Inferior parietal cortex (tissue), 1 donor: ENCODE data around the gene XKR8.

Experiments
- DNase-seq: peaks from one replicate; pipeline ENCODE4 v3.0.0-alpha.2; 2016; ENCODE audit errors: extremely low spot score

Gene XKR8

DNA sequence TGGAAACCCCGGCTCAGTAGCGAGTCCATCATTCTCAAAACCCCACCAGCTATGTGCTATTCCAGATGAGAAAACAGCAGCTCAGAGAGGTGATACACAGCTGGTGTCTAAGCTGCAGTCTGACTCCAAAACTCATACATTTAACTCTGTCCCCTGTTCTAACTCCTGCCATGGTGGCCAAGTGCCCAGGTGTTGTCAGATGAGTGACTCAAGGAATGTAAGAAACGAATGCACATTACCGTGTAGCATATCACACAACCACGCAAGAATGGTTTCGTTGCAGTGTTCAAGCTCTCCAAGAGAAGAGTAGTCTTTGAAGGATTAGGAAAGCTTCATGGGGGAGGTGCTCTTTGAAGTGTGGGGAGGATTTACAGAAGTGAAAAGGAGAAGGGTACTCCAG, 4.7 kb upstream of the XKR8 start:
- DNase-seq: no peak

DNA sequence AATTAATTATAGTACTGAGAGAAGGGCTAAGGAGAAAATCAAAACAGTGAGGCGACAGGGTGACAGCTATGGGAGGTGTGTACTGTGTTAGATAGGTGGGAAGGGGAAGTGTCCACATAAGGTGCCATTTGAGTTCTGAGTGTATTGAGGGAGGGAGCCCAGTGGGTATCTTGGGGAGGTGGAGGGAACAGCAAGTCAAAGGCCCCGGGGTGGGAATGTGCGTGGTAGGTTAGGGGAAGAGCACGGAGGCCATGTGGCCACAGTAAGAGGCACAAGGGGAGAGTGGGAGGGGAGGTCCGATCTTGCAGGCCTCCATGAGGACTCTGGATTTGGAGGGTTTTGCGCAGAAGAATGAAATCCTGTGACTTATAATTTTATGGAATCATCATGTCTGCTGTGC, 3.0 kb upstream of the XKR8 start:
- no peak for DNase-seq

DNA sequence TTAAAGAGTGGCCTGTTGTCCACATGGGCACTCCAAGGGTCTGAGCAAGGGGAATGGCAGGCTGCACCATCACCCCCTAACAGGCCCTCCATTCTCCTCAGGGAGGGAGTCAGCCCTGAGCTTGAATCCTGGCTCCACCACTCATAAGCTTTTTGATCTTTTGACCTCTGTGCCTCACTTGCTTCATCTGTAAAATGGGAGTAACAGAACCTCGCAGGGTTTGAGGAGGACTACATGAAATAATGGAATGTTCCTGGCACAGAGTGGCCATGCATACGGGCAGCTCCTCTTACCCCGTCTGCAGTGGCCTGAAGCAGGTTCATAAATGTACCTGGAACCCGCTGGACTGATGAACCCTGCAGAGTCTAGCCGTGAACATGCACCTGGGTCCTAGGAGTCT, 2.1 kb upstream of the XKR8 start:
- no peak for DNase-seq

DNA sequence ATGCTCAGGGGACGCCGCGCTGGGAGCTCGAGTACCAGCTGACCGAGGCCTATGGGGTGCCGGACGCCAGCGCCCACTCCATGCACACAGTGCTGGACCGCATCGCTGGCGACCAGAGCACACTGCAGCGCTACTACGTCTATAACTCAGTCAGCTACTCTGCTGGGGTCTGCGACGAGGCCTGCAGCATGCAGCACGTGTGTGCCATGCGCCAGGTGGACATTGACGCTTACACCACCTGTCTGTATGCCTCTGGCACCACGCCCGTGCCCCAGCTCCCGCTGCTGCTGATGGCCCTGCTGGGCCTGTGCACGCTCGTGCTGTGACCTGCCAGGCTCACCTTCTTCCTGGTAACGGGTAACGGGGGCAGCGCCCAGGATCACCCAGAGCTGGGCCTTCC, 1.3 kb upstream of the XKR8 start:
- no peak for DNase-seq

DNA sequence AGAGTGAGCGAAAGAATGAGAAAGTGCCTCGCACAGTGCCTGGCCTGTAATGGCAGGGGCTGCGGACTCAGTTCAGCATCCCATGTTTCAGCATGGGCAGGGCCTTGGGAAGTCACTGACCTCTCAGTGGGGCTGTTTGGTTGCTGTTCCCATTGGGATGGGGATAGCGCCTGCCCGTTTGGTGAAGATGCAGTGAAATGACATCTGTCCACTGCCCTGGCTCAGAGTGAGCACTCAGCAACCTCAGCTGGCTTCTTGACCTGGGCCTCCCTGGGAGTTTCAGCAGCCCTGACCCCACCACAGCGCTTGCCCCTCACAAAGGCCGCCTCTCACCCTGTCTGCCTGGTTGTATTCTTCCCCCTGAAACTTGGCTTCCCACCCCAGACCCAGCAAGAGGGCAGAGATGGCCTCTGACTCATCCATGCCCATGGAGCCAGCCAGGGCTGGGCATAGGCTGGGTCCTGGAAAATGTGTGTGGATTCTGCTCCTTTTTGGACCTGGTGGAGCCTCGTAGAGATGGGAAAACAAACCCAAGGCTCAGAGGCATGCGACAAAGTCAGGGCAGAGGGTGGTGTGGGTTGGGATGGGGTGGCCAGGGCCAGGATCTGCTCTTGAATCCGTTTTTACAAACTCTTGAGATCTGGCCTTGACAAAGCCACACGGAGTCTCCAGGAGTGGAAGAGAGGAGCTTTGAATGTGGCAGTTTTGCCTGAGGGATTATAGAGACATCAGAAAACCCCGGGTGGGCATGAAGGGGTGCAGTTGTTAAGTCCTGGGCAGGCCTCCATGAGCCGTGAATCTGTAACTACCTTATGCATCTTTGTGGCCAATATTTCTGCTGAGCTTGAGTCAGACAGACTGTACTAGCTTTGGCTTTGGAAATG, 1.2 kb downstream of the XKR8 start:
- no peak for DNase-seq

DNA sequence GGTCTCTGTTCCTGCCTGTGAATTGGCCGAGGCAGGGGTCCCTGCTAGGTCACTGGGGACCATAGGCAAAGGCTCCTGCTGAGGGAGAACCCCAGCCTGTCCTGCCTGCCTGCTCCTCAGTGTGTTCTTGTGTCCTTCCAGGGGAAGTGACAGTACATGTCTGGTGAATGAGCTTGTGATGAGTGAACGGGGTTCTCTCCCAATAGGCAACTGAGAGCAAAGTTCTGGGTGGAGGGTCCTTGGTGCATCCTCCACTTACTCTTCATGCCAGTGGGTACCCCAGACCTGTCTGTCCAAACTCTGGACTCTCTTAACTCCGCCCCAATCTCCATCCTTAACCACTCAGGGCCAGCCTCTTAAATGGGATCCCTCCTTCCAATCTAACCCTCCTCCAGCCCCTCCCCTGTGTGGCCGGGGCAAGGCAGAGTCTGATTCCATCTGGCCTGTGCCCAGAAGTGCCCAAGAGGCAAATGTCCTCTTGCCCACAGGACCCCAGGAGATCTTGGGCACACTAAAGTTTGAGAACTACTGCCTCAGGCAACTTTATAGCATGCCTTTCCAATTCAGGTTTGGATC, 2.0 kb downstream of the XKR8 start:
- DNase-seq: no peak

DNA sequence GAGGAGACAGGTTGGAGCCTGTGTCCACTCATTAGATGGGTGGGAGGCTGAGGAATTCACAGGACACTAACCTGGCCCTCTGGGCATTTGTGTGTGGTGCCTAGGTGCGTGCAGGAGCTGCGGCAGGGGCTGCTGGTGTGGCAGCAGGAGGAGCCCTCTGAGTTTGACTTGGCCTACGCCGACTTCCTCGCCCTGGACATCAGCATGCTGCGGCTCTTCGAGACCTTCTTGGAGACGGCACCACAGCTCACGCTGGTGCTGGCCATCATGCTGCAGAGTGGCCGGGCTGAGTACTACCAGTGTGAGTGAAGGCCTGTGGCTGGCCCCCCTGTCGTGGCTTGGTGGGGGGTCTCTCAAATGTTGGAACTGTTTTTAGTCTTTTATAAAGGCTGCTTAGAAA, 3.6 kb downstream of the XKR8 start:
- DNase-seq: no peak

DNA sequence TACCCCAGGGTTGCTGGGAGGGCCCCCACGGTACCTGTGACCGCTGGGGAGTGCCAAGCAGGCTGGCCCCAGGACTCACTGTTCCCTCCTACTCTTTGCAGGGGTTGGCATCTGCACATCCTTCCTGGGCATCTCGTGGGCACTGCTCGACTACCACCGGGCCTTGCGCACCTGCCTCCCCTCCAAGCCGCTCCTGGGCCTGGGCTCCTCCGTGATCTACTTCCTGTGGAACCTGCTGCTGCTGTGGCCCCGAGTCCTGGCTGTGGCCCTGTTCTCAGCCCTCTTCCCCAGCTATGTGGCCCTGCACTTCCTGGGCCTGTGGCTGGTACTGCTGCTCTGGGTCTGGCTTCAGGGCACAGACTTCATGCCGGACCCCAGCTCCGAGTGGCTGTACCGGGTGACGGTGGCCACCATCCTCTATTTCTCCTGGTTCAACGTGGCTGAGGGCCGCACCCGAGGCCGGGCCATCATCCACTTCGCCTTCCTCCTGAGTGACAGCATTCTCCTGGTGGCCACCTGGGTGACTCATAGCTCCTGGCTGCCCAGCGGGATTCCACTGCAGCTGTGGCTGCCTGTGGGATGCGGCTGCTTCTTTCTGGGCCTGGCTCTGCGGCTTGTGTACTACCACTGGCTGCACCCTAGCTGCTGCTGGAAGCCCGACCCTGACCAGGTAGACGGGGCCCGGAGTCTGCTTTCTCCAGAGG, 6.8 kb downstream of the XKR8 start:
- DNase-seq: no peak

DNA sequence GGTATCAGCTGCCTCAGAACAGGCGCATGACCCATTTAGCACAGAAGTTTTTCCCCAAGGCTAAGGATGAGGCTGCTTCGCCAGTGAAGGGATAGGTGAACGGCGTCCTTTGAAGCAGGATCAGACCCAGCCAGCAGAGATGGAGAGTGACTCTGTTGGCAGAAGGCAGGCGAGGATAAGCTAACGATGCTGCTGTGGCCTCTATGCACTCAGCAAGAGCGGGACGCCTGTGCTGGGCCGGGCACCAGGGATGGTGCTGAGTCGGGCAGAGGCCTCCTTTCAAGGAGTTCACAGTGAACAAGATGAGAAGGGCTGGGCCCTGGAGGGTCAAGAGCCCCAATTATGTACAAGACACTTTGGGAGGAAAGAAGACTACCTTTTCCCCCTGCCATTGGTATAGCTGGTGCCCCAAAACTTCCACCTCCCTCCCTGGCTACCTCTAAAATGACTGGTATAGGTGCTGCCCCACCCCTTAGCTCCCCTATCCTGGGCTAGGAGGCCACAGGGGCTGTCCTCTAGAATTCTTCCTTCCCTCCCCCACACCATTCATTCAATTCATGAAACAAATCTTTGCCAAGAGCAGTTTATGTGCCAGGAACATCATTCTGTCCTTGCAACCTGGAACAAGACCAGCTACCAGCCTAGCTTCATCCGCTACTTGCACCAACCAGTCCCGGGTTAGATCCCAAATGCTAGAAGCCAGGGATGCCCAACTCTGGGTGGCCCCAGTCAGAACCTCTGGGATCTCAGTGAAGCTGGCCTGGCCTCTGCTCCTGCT, 7.5 kb downstream of the XKR8 start:
- no peak for DNase-seq

DNA sequence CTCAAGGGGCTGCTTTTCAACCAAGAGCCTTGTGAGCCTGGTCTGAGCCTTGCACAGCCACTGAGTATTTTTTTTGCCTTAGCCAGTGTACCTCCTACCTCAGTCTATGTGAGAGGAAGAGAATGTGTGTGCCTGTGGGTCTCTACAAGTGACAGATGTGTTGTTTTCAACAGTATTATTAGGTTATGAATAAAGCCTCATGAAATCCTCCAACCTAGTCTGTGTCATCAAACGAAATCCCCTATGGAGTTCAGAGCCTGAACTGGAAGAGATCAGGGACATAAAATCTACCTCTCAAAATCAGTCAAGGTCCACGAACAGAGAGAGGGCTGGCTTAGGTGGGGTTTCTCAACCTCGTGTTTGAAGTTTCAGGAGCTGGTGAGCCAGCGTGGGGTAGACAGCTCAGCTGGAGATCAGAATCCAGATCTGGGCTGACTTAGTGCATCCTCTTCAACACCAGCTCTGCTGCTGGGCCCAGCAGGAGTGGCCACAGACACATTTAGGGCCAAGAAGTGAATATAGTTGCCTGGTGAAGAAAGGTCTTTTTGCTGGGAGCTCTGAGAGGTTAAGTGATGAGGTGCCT, 8.2 kb downstream of the XKR8 start:
- no peak for DNase-seq

DNA sequence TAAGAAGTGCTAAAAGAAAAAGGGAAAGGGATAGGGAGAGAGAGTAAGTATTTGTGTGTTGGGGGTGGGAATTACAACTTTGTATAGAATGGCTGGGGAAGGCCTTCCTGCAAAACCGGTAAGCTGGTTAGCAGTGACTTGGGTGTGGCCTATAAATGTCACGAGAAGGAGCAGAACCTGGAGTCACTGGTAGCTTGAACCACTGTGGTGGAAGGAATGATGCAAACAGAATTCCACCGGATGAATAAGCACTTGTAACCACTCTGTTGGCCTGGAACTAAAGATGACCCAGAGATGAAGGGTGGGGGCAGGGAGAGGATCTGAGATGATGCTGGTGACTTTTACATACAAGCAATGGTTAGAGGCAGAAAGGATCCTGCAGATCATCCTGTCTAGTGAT, 8.9 kb downstream of the XKR8 start:
- DNase-seq: no peak

DNA sequence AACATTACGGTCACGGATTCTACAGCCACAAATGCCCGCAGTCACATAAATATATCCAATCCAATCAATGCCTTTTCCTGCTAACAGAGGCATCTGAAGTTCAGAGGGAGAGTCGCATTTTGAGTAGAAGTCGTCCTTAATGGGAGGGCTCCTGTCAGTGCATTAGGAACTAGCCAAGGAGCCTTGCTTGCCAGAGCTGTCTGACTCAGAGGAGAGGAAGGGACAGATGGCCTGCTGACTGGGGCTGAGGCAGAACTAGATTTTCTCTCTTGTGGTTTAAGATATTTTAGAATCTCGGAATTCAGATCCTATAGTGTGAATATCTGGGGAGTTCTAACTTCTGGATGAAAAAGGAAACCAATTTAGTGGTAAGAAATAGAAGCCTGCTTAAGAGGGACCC, 10.6 kb downstream of the XKR8 start:
- no peak for DNase-seq

DNA sequence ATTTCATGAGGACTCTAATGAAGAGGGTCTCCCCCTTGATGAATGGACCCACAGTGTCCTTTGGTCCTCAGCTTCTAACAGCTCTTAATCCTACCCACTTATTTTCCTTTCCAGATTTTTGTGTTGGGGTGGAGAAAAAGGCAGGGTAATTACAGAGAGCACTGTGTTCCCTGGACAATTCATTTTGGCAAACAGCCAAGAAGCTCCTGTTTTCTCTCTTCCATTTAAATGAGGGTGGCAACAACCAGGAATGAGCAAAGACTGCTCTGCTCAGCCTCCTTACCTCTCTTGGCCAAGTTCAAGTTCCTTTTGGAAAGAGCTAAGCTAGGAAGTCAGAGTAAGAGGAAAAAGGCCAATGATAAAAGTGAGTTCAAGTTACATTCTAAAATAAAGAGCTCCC, 11.9 kb downstream of the XKR8 start:
- DNase-seq: no peak

DNA sequence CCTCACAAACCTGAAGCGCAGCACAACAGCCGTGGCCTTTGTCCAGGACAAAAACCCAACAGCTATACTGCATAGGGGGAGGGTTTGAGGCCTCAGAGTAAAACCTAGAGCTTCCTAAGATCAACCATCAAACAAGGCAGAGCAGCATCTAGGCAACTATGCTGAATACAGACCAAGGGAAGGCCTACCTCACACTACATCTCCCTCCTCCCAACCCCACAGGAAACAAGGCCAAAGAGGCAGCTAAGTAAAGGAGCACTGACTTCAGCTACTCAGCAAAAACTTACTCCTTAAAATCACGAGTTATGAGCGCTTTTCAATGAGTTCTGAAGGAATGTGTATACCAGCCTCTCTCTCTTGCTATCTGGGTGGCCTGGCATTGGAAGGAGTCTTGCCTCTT, 12.4 kb downstream of the XKR8 start:
- no peak for DNase-seq

DNA sequence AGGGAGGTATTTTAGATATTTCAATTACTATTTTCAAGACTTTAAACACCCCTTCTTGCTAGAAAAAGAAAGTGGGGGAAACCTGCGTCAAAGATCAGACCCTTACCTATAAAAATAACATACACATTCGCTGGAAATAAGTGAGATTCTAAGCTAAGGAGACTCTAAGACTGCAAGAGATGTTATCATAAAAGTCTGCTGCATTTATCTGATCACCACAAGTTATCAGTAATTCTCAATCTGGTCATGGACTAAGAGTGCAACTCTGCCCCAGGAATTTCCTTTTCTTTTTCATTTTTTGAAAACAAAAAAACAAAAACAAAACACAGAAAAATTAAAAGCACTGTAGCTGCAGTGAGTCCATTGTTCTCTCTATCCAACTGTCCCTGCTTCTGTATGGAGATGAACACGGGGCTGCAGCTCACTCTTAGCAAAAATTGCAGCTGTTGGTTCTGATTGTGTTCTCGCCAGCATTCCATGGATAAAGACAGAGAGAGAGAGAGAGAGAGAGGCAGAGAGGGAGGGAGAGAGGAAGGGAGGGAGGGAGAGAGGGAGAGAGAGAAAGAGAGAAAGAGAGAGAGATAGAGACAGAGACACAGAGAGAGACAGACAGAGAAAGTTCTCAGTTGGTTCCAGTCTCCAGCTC, 14.1 kb downstream of the XKR8 start:
- DNase-seq: no peak

DNA sequence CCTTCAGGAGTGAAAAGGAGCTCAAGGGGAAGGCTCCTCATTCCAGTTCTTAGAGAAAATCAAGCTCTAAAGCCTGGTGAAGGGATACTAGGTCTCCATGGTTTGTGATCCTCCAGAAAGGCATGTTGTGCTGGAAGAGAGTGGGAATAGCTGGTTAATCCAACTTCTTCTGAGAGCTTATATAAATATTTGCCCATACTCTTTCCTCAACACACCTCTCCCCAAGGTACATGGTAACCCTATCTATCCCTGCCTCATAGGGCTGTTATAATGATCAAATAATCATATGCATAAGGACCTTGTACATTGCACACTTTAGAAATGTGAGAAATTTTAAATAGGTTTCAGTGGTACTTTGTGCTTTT, 14.6 kb downstream of the XKR8 start:
- no peak for DNase-seq

DNA sequence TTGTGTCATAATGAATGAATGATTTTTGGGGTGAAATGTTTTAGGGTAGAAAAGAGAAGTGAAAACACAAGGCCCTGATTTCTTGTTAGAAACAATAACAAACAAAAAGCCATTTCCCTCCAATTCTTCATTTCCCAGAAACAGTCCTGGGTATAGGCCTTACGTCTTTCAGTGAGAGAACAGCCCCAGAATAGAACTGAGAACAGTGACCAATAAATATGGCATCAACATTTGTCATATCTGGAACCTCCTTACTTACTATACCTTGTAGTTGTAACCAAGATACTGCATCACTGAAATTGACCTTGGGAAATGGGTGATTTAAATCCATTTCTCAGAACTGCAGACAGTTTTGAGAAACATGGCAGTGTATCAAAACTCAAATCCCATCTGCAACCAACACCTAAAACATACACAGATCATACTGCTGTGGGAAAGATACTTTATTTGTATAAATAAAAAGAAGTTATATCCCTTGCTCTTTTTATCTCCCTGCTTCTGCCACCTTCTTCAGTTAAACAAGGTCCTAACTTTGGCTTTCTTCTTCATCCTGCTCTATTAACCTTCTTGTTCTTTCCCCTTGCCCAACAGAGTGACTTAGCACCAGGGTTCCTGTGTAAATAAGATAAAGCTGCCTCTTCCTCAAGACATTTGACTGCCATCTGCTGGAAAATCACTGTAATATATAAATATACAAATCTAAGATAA, 19.5 kb downstream of the XKR8 start:
- DNase-seq: peak; percentile 80

DNA sequence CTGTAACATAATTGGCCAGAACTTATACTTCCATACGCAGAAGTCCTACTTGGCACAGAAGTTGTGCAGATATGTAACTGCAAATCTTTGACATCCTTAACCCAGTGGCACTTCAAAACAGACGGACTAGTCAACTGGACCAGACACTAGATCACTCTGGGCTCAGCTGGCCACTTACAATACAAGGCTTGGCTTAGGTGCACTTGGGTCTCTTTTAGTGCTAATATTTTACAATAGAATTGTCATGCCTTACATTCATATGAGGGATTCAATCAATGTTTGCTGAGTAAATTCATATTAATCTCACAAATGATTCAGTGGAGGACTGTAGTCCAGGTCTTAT, 20.1 kb downstream of the XKR8 start:
- no peak for DNase-seq

DNA sequence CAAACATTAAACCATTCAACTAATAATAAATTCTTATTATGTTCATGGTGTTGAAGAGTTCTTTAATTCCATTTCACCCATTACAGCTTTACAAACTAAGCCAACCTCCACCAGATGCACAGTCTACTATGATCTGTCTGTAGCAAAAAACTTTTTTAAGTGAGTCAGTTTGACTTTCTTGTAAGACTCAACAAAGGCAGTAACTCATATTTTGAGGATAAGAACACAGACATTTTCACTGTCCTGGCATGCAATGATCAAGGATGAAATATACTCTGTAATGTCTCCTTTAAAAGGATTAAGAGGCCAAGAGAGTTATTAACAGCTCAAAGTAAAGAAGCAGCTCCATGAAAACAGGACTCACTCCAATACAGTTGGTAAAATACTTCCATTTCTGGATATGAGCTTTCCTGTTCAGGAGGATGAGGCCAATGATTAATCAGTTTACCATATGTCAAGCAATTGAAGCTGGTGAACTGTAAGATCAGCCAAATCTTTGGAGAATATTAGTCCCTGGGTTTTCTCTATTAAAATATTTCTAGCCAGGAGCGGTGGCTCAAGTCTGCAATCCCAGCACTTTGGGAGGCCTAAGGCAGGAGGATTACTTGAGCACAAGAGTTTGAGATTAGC, 20.6 kb downstream of the XKR8 start:
- no peak for DNase-seq

DNA sequence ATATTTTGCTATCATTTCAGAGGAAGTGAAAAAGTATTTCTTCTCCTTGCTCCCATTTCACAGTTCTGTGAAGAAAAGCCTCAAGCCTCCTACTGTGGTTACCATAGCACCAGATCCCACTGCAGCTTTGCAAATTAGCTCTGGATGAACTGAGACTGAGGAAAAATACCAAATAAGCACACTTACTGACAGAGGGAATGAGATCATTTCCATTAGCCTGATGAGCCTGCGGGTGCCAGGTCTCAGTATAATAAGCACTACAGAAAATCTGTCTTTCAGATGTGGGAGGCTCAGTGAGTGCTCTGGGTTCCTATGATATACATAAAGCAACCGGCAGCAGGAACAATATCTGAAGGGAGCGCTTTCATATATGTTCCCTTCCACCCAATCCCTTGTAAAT, 21.4 kb downstream of the XKR8 start:
- peak; percentile 57 for DNase-seq
